AG08395 (cell line): Measurements from ENCODE around the gene DIPK2A.
A peak's percentile ranks its signal among the peaks of the same experiment; 100 is the strongest.

Experiments
- DNase-seq: peaks from one replicate; pipeline ENCODE4 v3.0.0; 2012; ENCODE audit warnings: mixed read lengths, low spot score

Gene DIPK2A

DNA sequence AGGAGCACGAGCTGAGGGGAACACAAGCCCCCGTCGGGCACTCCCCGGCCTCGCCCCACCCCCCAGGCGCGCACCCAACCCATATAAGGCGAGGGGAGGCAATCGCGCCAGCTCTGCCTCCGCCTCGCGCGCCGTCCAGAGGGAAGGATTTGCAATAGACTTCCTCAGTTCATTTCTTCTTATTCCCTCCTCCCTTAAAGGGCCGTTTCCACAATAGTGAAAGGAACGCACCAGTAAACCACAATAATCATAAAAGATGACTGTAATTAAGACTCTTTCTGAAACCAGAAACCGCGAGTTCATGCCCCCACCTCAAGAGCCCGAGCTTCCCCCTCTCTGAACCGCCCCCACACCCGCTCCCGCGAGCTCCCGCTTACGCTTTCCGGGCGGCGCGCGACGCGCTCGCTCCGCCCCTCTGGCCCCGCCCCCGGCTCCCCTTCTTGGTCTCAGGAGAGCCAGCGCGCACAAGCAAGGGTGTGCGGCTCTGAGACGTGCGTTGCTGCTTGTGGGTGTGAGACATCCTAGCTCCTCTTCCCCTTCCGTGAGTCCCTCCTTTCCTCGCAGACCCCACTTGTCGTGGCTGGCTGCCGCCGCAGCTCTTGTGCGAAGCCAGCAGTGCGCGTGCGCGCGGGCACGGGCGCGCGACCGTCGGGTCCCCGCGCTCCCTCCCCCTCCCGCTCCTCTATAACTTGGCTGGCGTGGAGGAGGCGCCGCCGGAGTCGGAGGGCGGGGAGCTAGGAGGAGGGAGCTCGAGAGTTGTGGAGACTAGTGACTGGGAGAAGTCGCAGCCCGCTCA, at the start of gene DIPK2A:
TSS of gene DIPK2A (plus strand) at position 465 of the 796 bp plus-strand sequence. CDS start 510 bp downstream, outside the sequence.
- peak; percentile 90 for DNase-seq

- no peak for DNase-seq
Measured at GRCh38 chr3:143924522-143925285, 46.9 kb upstream of the DIPK2A start.

- DNase-seq, result no peak
Measured at GRCh38 chr3:143928056-143928455, 43.6 kb upstream of the DIPK2A start.

GRCh38 chr3:143928541-143929255, 42.9 kb upstream of the DIPK2A start:
- DNase-seq, result no peak

DNA sequence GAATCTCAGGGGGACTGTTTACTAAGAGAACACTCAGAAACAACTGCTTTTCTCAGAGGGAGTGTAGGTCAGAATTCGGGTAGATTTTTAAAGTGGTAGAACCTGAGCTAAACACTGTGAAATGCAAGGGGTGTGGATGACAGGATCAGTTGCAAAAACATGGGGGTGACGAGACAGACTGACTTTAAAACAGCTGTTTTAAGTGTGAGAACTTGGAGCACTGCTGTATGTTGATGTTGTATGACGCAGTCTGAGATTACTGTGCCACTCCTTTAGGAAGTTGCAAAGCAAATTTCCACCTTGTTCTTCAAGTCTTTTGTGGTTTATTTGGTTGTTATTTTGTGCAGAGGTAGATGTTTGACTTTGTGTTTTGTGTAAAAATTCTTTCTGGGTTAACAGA, 36.8 kb upstream of the DIPK2A start:
- DNase-seq, result no peak

- DNase-seq, result no peak
Measured at GRCh38 chr3:143935678-143936077, 35.9 kb upstream of the DIPK2A start.

DNA sequence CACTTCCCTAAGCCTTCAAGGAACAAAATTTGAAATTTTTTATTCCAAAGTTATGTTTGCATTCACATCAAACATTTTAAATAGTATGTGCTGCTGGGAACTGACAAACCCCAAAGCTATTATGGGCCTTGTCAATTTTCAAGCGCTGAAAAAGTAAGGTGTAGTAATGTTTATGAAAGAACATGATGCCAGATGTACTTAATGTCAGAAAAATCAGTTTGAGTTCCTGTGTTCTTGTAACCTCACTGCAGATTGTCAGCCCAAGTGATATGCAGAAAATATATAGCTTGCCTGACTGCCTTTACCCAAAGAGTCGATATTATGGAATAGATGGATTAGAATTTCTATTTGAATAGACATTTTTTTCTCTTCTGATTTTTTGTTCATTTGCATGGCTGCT, 20.8 kb upstream of the DIPK2A start:
- DNase-seq, result no peak

DNA sequence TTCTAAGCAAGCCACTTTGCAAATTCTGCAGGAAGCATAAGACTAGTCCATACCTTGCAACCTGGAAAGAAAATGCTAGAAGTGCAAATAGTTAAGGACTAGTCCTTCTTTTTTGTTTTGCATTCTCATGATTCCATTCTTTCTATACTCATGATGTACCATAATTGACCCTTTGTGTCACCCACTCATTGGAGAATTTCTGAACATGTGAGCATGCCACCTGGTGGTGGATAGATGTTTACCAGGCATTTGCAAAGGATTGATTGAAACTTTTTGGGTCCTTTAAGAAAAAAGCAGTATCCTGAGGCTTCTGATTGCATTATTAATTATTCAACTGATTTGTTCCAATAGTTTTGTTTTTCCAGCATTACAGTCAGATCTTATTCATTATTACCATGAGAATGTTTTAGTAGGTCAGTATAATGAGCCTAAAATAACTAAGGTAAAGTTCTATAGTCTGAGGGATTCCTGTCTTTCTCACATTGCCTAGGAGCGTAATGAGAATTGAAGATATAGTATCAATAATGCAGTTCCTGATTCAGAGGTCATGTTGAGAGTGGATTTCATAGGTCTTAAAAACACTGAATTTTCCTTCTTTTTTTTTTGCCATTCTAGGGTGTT, 20.2 kb upstream of the DIPK2A start:
- peak; percentile 35 for DNase-seq

- no peak for DNase-seq
Measured at GRCh38 chr3:143952569-143953072, 19.0 kb upstream of the DIPK2A start.

GRCh38 chr3:143955113-143955512, 16.5 kb upstream of the DIPK2A start:
- DNase-seq, result no peak

DNA sequence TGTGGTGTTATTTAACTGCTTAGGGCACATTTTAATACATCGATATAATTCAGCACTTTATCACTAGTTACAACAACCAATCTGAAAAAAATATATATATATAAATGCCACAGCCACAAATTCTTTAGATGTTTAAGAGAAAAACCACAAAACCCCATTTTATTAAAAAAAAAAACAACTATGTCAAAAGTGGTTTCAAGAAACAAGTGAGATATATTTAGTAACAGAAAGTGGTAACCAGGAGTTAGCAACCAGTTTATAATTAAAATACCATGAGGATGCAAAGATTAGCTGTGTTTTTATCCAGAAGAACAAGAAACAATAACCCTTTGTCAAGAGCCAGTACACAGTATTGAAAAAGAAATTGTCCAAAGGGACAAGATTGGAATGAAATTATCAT, 14.8 kb upstream of the DIPK2A start:
- DNase-seq, result no peak

GRCh38 chr3:143957453-143957852, 14.2 kb upstream of the DIPK2A start:
- no peak for DNase-seq

- DNase-seq, result no peak
Measured at GRCh38 chr3:143958966-143959365, 12.7 kb upstream of the DIPK2A start.

GRCh38 chr3:143961342-143961741, 10.3 kb upstream of the DIPK2A start:
- no peak for DNase-seq

DNA sequence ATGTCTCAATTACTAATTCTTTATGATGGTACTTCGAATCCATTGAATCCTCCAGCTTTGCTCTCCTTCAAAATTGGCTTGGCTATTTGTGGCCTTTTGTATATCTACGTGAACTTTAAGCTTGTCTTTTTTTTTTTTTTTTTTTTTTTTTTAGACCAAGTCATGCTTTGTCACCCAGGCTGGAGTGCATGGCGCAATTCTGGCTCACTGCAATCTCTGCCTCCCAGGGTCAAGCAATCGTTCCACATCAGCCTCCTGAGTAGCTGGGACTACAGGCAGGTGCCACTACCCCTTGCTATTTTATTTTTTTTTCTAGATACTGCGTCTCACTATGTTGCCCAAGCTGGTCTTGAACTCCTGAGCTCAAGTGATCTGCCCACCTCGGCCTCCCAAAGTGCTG, 7.7 kb upstream of the DIPK2A start:
- no peak for DNase-seq

DNA sequence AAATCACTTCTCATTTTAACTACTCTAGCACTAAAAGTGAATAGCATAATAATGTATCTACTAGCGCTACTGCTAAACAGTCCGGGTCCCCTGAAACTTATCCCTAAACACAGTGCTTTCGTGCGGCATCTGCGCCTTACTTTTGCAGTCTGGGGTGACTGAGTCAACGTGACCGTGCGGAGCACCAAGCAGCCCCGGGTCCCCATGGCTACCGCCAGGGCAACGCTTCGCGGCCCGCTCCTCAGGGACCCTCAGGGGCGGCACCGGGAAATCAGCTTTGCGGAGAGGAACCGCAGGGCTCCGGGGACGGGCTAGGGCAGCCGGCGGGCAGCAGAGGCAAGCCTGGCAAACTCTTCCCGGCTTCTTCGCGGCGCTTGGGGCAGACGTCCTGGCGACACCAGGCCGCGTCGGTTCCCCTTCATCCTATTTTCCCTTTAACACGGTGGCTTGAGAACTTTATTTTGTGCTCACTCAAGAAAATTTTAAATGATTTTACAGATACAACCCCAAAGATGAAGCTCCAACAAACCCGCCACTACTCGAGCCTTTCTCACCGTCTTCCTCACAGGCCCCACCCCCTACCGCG, 757 bp upstream of the DIPK2A start:
- DNase-seq, result peak; percentile 37

DNA sequence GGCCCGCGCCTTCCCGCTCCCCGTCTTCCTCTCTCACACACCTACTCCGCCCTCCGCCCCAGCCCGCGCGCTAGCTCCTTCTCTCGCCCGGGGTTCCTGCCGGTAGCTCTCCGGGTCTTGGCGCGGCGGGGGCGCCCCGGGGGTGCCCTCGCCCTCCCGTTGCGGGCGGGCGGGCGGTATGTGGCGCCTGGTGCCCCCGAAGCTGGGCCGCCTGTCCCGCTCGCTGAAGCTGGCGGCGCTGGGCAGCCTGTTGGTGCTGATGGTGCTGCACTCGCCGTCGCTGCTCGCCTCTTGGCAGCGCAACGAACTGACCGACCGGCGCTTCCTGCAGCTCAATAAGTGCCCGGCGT, 507 bp downstream of the DIPK2A start:
- no peak for DNase-seq

DNA sequence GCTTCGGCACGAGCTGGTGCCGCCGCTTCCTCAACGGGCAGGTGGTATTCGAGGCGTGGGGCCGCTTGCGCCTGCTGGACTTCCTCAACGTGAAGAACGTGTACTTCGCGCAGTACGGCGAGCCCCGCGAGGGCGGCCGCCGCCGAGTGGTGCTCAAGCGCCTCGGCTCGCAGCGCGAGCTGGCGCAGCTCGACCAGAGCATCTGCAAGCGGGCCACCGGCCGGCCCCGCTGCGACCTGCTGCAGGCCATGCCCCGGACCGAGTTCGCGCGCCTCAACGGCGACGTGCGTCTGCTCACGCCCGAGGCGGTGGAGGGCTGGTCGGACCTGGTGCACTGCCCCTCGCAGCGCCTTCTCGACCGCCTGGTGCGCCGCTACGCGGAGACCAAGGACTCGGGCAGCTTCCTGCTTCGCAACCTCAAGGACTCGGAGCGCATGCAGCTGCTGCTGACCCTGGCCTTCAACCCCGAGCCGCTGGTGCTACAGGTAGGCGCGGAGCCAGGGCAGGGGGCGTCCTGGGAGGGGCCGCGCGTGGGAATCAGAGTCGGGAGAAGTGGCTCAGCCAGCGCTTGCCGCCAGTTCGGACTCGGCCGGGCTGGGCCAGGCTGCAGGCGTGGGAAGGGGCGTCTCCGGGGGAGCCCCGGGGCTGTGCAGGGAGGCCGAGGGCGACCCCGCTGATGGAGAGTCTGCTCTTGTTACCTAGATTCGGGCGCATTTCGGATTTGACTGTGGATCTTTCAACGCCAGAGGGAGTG, 1.1 kb downstream of the DIPK2A start:
- DNase-seq, result peak; percentile 35

GRCh38 chr3:143973259-143974021, 1.8 kb downstream of the DIPK2A start:
- peak; percentile 59 for DNase-seq
